ENCODE results near the gene JAGN1.

- TF ChIP-seq CTCF (IDR thresholded peaks at IDR 0.05) (no peak), POLR2A (IDR thresholded peaks at IDR 0.05) (no peak)
Measured at GRCh38 chr3:9917820-9918219, 27.4 kb downstream of the JAGN1 start.

Measured in uterus (tissue), 2 donors.